Chondrocyte (in vitro differentiated cells): ENCODE data around the gene AK4. TPM values are rescaled to one million over a fixed set of nuclear protein-coding genes. Genes with fewer than 3 reads are reported as not detected.

Source experiments
- DNase-seq: peaks from one replicate; pipeline ENCODE4 v3.0.0; 2021; ENCODE audit warnings: mixed read lengths, low spot score
- H3K27ac Mint-ChIP-seq: one replicate; pipeline ENCODE4 v1.8.0; 2021; ENCODE audit warnings: mild to moderate bottlenecking, moderate library complexity, mixed read lengths; ENCODE audit not compliant: unreplicated experiment
- H3K27me3 Mint-ChIP-seq: 2 replicates; pipeline ENCODE4 v1.8.0; 2021; ENCODE audit warnings: low read depth, mixed read lengths
- H3K36me3 Mint-ChIP-seq: 2 replicates; pipeline ENCODE4 v1.8.0; 2021; ENCODE audit warnings: low read depth, mixed read lengths
- H3K4me1 Mint-ChIP-seq: 2 replicates; pipeline ENCODE4 v1.8.0; 2021; ENCODE audit warnings: low read depth, mild to moderate bottlenecking, mixed read lengths
- H3K4me3 Mint-ChIP-seq: one replicate; pipeline ENCODE4 v1.8.0; 2021; ENCODE audit warnings: mild to moderate bottlenecking, moderate library complexity, mixed read lengths; ENCODE audit not compliant: unreplicated experiment
- H3K9me3 Mint-ChIP-seq: 2 replicates; pipeline ENCODE4 v1.8.0; 2021; ENCODE audit warnings: low read depth, mixed read lengths
- total RNA-seq: library from RNA; stranded (reverse); gene quantifications from 3 replicates; pipeline ENCODE4 v1.2.1, GENCODE V29; 2021
- TF ChIP-seq, protein P1 (sequence below): fragments of 200-600 bp; sonication (generic); IDR thresholded peaks from 2 replicates; pipeline ENCODE4 v1.5.0; 2021; ENCODE audit warnings: antibody characterized with exemption, mild to moderate bottlenecking, moderate library complexity

AK4 gene
- total RNA-seq, 1 donor from 2014 or later, result 87.9 TPM

DNA sequence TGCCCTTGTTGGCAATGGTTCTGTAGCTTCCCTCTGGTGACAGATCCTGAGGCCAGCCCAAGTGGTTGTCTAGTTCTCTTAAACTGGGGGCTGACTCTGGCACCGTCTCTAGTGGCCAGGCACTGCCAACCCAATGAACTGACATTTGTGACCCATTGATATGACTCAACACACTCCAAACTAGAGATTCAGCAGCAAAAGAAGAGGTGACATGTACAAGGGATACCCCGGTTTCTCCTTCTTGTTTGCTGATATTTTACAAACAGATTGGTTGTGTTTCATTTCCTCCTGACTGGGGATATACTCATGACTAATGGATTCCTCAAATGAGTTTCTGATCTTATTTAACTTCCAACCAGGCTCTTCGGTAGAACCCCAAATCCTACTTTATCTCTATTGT, 95.5 kb downstream of the AK4 start:
- H3K9me3 Mint-ChIP-seq, result peaks cover 2% of the 10 kb centered on the region
- no peaks in the 10 kb centered on the region for H3K27me3 Mint-ChIP-seq
- TF ChIP-seq, protein P1, sequence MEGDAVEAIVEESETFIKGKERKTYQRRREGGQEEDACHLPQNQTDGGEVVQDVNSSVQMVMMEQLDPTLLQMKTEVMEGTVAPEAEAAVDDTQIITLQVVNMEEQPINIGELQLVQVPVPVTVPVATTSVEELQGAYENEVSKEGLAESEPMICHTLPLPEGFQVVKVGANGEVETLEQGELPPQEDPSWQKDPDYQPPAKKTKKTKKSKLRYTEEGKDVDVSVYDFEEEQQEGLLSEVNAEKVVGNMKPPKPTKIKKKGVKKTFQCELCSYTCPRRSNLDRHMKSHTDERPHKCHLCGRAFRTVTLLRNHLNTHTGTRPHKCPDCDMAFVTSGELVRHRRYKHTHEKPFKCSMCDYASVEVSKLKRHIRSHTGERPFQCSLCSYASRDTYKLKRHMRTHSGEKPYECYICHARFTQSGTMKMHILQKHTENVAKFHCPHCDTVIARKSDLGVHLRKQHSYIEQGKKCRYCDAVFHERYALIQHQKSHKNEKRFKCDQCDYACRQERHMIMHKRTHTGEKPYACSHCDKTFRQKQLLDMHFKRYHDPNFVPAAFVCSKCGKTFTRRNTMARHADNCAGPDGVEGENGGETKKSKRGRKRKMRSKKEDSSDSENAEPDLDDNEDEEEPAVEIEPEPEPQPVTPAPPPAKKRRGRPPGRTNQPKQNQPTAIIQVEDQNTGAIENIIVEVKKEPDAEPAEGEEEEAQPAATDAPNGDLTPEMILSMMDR, result no peak
- DNase-seq, result no peak
- H3K4me3 Mint-ChIP-seq, result no peak overlapping the region
- H3K27ac Mint-ChIP-seq, result no peak overlapping the region
- peaks cover 12% of the 10 kb centered on the region for H3K4me1 Mint-ChIP-seq
- H3K36me3 Mint-ChIP-seq, result peaks cover 2% of the 10 kb centered on the region

DNA sequence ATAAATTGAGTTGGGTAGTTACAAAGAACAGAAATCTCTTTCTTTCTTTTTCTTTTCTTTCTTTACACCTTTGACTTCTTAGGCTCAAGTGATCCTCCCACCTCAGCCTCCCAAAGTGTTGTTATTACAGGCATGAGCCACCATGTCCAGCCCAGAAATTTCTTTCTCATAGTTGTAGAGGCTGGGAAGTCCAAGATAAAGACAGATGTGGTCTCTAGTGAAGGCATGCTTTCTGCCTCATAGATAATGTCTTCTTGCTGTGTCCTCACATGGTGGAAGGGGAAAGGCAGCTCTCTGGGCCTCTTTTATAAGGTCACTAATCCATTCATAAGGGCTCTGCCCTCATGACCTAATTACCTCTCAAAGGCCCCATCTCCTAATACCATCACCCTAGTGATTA, 97.3 kb downstream of the AK4 start:
- peaks cover 2% of the 10 kb centered on the region for H3K9me3 Mint-ChIP-seq
- no peaks in the 10 kb centered on the region for H3K27me3 Mint-ChIP-seq
- peaks cover 20% of the 10 kb centered on the region for H3K4me1 Mint-ChIP-seq
- DNase-seq, result no peak
- H3K36me3 Mint-ChIP-seq, result peaks cover 2% of the 10 kb centered on the region
- H3K27ac Mint-ChIP-seq, result no peak overlapping the region
- TF ChIP-seq, protein P1, result no peak
- H3K4me3 Mint-ChIP-seq, result no peak overlapping the region

DNA sequence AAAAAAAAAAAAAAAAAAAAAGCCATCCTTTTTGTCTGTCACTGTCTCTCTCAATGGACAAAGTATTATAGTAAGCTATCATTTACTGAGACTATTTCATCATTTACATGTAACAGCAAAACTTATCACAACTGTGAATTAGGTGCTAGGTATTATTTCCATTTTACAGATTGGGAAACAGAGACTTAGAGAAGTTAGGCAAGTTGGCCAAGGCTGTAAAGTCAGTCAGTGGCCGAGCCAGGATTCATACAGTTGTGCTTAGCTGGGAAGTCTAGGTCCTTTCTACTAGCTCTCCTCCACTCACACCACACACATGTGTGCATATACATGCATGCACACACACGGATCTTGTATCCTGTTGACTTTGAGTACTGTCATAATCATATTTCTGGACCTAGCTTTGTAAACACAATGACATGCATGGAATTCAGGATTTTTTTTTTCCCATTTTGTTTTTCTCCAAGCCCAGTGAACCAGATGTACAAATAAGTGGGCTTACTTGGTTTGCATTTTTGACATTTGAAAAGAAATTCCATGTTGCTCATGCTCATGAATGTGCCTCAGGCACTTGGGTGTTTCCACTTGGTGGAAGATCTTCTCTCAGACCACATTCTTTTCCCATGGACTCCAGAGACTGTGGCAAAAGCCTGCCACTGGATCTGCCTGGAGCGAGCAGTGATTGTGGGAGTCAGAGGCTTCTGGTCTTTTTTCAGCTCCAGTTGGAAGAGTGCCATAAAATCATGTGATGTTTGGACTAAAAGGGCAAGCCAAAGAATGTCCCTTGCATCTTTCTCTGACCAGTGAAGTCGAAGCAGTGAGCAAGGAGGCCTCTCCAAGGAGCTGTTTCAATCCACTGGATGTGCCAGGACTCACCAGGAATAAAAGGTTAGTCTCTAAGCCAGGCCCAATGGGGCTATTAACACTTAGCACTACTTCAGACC, 99.7 kb downstream of the AK4 start:
- no peak for DNase-seq
- Mint-ChIP-seq H3K4me3 (peak overlapping the region; percentile 31), H3K36me3 (peaks cover 2% of the 10 kb centered on the region), H3K27ac (peak overlapping the region; percentile 98), H3K27me3 (no peaks in the 10 kb centered on the region), H3K4me1 (peaks cover 20% of the 10 kb centered on the region), H3K9me3 (peaks cover 2% of the 10 kb centered on the region)
- TF ChIP-seq, protein P1, result no peak

DNA sequence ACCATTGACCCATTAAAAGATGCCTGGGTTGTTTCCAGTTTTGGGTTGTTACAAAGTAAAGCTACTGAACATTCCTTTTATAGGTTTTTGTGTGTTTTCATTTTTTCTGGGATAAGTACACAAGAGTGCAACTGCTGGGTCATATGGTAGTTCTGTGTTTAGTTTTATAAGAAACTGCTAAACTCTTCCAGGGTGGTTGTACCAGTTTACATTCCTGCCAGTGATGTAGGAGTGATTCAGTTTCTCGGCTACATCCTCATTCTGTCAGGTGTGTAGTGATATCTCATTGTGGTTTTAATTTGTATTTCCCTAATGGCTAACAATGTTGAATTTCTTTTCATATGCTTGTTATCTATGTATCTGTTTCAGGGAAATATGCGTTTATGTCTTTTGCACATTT, 102.8 kb downstream of the AK4 start:
- peaks cover 36% of the 10 kb centered on the region for H3K4me1 Mint-ChIP-seq
- no peak for DNase-seq
- H3K9me3 Mint-ChIP-seq, result peaks cover 2% of the 10 kb centered on the region
- H3K27me3 Mint-ChIP-seq, result no peaks in the 10 kb centered on the region
- H3K27ac Mint-ChIP-seq, result no peak overlapping the region
- no peak overlapping the region for H3K4me3 Mint-ChIP-seq
- TF ChIP-seq, protein P1, result no peak
- H3K36me3 Mint-ChIP-seq, result peaks cover 2% of the 10 kb centered on the region

DNA sequence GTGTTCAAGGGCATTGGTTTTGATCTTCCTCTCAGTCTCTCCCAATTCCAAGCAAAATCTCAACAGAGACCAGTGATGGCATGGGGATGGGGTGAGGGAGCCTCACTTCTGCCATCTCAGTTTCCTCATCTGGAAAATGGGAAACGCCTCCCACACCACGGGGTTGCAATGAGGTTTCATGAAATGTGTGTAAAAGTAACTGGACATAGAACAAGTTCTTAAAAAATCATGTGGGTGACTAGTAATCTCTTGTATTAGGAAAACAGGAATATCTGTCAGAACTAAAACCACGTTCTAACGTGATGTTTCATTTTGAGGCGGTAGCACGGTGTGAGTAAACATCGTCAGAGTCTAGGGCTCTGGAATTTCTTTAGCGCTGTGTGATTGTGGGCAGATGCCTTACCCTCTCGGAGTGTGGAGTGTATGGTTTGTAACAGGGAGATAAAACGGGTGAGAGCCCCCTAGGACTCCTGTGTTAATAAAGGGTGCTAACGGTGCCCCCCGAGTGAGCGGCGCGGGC, 105.9 kb downstream of the AK4 start:
- H3K9me3 Mint-ChIP-seq, result no peaks in the 10 kb centered on the region
- no peak for DNase-seq
- H3K36me3 Mint-ChIP-seq, result no peaks in the 10 kb centered on the region
- peak overlapping the region; percentile 71 for H3K4me3 Mint-ChIP-seq
- peak overlapping the region; percentile 29 for H3K27ac Mint-ChIP-seq
- TF ChIP-seq, protein P1, result no peak
- peaks cover 36% of the 10 kb centered on the region for H3K4me1 Mint-ChIP-seq
- H3K27me3 Mint-ChIP-seq, result no peaks in the 10 kb centered on the region
